MM.1S (cell line): ENCODE results near the gene FAM180A.

Experiments used
- CTCF ChIP-seq: fragments of 300-600 bp; sonication (generic); IDR thresholded peaks from 2 replicates; pipeline ENCODE4 v1.5.1; 2016; ENCODE audit warnings: antibody characterized with exemption, low read length, mixed read lengths
- EZH2 ChIP-seq: fragments of 300-600 bp; sonication (generic); optimal IDR thresholded peaks from 2 replicates; pipeline ENCODE3; 2017; ENCODE audit warnings: low read depth, mild to moderate bottlenecking, antibody characterized with exemption, low read length, mixed read lengths
- EZH2phosphoT487 ChIP-seq: fragments of 300-600 bp; sonication (generic); IDR thresholded peaks from 2 replicates; pipeline ENCODE4 v1.6.1; 2018; ENCODE audit warnings: antibody characterized with exemption, low read length

- TF ChIP-seq CTCF (no peak), EZH2 (no peak), EZH2phosphoT487 (no peak)
Observed at GRCh38 chr7:135771961-135772638, 23.5 kb upstream of the FAM180A start.
